Dermis microvascular lymphatic vessel endothelial cell (primary cell): ENCODE measurements around the gene MYH6. TPM values are rescaled to one million over a fixed set of nuclear protein-coding genes. Genes with fewer than 3 reads are reported as not detected.

Experiments
- DNase-seq, 2 donors: peaks; one replicate each; pipeline versions ENCODE4 v3.0.0 to v3.0.0-alpha.2; 2010; ENCODE audit warnings: low read depth in 2 of 2
- total RNA-seq: library from RNA; depleted of rRNA; stranded (reverse); fragments of >200 nt; gene quantifications from 2 replicates; pipeline ENCODE4 v1.2.1, GENCODE V29; 2014

Gene MYH6
- total RNA-seq, 1 donor from 2014 or later: not detected

GRCh38 chr14:23359167-23359626 lies 48.9 kb downstream of the MYH6 start:
- DNase-seq: no peak

- DNase-seq: no peak
Measured at GRCh38 chr14:23358553-23359166, 49.4 kb downstream of the MYH6 start.

GRCh38 chr14:23358042-23358441 lies 50.0 kb downstream of the MYH6 start:
- DNase-seq: no peak

GRCh38 chr14:23357261-23357660 lies 50.8 kb downstream of the MYH6 start:
- no peak for DNase-seq

- DNase-seq: no peak
Measured at GRCh38 chr14:23356662-23357061, 51.4 kb downstream of the MYH6 start.

GRCh38 chr14:23355871-23356435 lies 52.1 kb downstream of the MYH6 start:
- DNase-seq: no peak

- DNase-seq: no peak
Measured at GRCh38 chr14:23354990-23355389, 53.1 kb downstream of the MYH6 start.

GRCh38 chr14:23353433-23353780 lies 54.7 kb downstream of the MYH6 start:
- DNase-seq: no peak

GRCh38 chr14:23352506-23353432 lies 55.3 kb downstream of the MYH6 start, which contains the start of gene SLC22A17:
Gene SLC22A17, minus strand, starts transcription at chr14:23352887.
- peak in 1 of 2 donors; percentile 54 for DNase-seq

GRCh38 chr14:23351681-23352505 lies 56.2 kb downstream of the MYH6 start:
- peak in 1 of 2 donors; percentile 10 for DNase-seq

- no peak for DNase-seq
Measured at GRCh38 chr14:23349156-23349845, 58.8 kb downstream of the MYH6 start.

GRCh38 chr14:23348297-23348655 lies 59.8 kb downstream of the MYH6 start:
- no peak for DNase-seq

- DNase-seq: no peak
Measured at GRCh38 chr14:23347406-23348296, 60.4 kb downstream of the MYH6 start.

GRCh38 chr14:23346693-23347405 lies 61.2 kb downstream of the MYH6 start:
- no peak for DNase-seq

GRCh38 chr14:23345987-23346692 lies 61.9 kb downstream of the MYH6 start:
- no peak for DNase-seq

GRCh38 chr14:23344481-23344880 lies 63.6 kb downstream of the MYH6 start:
- DNase-seq: no peak

- no peak for DNase-seq
Measured at GRCh38 chr14:23339506-23340268, 68.4 kb downstream of the MYH6 start.

- no peak for DNase-seq
Measured at GRCh38 chr14:23335623-23336022, 72.5 kb downstream of the MYH6 start.
